B cell (primary cell): ENCODE results near the gene CALM1.

Experiments used
- EZH2 ChIP-seq: IDR thresholded peaks from 2 replicates; pipeline ENCODE4 v1.6.1; 2012; ENCODE audit warnings: borderline replicate concordance, low read depth, mild to moderate bottlenecking, moderate library complexity, low read length; ENCODE audit not compliant: insufficient read depth, poor library complexity, severe bottlenecking
- TF ChIP-seq, protein P1 (sequence below): fragments of 200-600 bp; IDR thresholded peaks from one replicate; pipeline ENCODE4 v1.8.0; 2022; ENCODE audit warnings: antibody characterized with exemption, mild to moderate bottlenecking

DNA sequence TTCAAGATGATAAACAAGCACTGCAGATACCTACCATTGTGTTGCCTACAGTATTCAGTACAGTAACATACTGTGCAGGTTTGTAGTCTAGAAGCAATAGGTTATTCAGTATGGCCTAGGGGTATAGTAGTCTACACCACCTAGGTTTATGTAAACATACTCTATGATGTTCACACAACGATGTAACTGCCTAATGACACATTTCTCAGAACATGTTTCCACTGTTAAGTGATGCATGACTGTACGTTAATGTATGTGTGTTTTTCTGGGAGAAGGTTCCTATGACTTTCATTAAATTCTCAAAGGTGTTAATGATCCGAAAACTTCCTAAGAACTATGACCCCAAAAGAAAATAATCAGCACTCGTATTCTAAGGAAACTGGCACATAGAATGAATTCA is 20.9 kb upstream of the CALM1 start:
- TF ChIP-seq, protein P1, sequence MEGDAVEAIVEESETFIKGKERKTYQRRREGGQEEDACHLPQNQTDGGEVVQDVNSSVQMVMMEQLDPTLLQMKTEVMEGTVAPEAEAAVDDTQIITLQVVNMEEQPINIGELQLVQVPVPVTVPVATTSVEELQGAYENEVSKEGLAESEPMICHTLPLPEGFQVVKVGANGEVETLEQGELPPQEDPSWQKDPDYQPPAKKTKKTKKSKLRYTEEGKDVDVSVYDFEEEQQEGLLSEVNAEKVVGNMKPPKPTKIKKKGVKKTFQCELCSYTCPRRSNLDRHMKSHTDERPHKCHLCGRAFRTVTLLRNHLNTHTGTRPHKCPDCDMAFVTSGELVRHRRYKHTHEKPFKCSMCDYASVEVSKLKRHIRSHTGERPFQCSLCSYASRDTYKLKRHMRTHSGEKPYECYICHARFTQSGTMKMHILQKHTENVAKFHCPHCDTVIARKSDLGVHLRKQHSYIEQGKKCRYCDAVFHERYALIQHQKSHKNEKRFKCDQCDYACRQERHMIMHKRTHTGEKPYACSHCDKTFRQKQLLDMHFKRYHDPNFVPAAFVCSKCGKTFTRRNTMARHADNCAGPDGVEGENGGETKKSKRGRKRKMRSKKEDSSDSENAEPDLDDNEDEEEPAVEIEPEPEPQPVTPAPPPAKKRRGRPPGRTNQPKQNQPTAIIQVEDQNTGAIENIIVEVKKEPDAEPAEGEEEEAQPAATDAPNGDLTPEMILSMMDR, result no peak
- no peak for TF ChIP-seq EZH2
